ENCODE measurements around the gene PSENEN. TPM values are rescaled to one million over a fixed set of nuclear protein-coding genes. Genes with fewer than 3 reads are reported as not detected.

Gene PSENEN
- total RNA-seq, 1 donor from 2014 or later: 59.7 TPM

DNA sequence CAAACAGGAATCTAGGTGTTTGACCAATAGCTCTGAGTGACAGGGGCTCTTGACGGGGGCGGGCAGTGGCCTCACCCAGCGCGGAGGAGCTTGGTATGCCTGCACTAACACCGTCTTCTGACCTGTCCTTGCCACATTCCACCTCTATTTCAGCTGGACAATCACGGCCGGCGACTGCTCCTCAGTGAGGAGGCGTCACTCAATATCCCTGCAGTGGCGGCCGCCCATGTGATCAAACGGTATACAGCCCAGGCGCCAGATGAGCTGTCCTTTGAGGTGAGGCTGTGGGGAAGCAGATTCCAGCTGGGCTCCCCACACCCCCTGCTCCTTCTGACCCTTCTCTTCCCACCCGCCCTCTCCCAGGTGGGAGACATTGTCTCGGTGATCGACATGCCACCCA is 34.6 kb downstream of the PSENEN start:
- Histone ChIP-seq H3K36me3 (ENCODE audit: control insufficient read depth, insufficient read depth, low read length) (no peaks in the 10 kb centered on the region), H3K27me3 (ENCODE audit: control insufficient read depth, insufficient read depth, low read length) (no peaks in the 10 kb centered on the region), H3K4me3 (ENCODE audit: low read depth, low read length) (no peak overlapping the region)
- TF ChIP-seq, protein P1, sequence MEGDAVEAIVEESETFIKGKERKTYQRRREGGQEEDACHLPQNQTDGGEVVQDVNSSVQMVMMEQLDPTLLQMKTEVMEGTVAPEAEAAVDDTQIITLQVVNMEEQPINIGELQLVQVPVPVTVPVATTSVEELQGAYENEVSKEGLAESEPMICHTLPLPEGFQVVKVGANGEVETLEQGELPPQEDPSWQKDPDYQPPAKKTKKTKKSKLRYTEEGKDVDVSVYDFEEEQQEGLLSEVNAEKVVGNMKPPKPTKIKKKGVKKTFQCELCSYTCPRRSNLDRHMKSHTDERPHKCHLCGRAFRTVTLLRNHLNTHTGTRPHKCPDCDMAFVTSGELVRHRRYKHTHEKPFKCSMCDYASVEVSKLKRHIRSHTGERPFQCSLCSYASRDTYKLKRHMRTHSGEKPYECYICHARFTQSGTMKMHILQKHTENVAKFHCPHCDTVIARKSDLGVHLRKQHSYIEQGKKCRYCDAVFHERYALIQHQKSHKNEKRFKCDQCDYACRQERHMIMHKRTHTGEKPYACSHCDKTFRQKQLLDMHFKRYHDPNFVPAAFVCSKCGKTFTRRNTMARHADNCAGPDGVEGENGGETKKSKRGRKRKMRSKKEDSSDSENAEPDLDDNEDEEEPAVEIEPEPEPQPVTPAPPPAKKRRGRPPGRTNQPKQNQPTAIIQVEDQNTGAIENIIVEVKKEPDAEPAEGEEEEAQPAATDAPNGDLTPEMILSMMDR (IDR thresholded peaks at IDR 0.05; ENCODE audit: insufficient read depth, low read length, poor library complexity, severe bottlenecking): no peak
- DNase-seq (ENCODE audit: low read depth): no peak

DNA sequence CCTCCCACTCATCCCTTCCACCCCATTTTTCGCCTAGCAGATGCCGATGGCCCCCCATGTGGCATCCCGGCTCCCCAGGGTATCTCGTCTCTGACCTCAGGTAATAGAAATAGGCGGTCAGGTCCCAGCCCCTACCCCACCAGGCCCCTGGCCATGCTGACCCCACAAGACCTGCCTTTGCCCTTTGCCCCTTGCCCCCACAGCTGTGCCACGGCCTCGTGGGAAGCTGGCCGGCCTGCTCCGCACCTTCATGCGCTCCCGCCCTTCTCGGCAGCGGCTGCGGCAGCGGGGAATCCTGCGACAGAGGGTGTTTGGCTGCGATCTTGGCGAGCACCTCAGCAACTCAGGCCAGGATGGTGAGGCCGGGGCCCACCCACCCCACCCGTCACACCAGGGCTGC is 35.3 kb downstream of the PSENEN start:
- Histone ChIP-seq H3K27me3 (ENCODE audit: control insufficient read depth, insufficient read depth, low read length) (no peaks in the 10 kb centered on the region), H3K36me3 (ENCODE audit: control insufficient read depth, insufficient read depth, low read length) (no peaks in the 10 kb centered on the region), H3K4me3 (ENCODE audit: low read depth, low read length) (no peak overlapping the region)
- DNase-seq (ENCODE audit: low read depth): no peak
- TF ChIP-seq, protein P1 (IDR thresholded peaks at IDR 0.05; ENCODE audit: insufficient read depth, low read length, poor library complexity, severe bottlenecking): no peak

DNA sequence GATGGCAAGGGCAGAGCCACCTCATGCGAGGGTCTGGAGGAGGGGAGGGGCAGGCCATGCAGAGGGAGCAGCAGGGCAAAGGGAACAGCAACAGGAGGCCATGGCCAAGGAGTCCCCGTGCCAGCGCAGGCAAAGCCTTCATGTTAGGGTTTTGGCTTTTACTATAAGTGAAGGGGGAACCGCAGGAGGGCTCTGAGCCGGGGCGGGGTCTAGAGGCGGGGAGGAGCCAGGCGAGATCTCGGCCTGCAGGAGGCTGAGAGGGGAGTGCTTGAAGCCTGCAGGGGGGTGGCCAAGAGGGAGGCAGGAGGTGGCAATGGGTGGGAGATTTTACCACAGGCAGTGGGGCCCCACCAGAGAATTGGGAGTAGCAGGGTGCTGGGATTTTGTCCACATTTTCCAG is 36.2 kb downstream of the PSENEN start:
- no peaks in the 10 kb centered on the region for H3K27me3 ChIP-seq (ENCODE audit: control insufficient read depth, insufficient read depth, low read length)
- H3K36me3 ChIP-seq (ENCODE audit: control insufficient read depth, insufficient read depth, low read length): no peaks in the 10 kb centered on the region
- H3K4me3 ChIP-seq (ENCODE audit: low read depth, low read length): no peak overlapping the region
- TF ChIP-seq, protein P1 (IDR thresholded peaks at IDR 0.05; ENCODE audit: insufficient read depth, low read length, poor library complexity, severe bottlenecking): no peak
- DNase-seq (ENCODE audit: low read depth): no peak

DNA sequence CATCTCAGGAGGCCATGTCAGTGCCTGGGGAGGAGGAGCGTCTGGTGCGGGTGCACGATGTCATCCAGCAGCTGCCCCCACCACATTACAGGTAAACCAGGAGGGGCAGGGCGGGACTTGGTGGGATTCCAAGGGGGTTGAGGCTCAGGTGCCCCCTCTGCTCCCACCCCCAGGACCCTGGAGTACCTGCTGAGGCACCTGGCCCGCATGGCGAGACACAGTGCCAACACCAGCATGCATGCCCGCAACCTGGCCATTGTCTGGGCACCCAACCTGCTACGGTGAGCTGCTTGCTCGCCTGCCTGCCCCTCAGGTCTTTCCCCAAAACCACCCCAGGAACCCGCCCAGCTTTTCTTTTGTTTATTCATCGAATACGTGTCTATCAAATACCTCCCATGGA is 37.1 kb downstream of the PSENEN start:
- DNase-seq (ENCODE audit: low read depth): no peak
- no peak overlapping the region for H3K4me3 ChIP-seq (ENCODE audit: low read depth, low read length)
- H3K27me3 ChIP-seq (ENCODE audit: control insufficient read depth, insufficient read depth, low read length): no peaks in the 10 kb centered on the region
- H3K36me3 ChIP-seq (ENCODE audit: control insufficient read depth, insufficient read depth, low read length): no peaks in the 10 kb centered on the region
- TF ChIP-seq, protein P1 (IDR thresholded peaks at IDR 0.05; ENCODE audit: insufficient read depth, low read length, poor library complexity, severe bottlenecking): no peak

DNA sequence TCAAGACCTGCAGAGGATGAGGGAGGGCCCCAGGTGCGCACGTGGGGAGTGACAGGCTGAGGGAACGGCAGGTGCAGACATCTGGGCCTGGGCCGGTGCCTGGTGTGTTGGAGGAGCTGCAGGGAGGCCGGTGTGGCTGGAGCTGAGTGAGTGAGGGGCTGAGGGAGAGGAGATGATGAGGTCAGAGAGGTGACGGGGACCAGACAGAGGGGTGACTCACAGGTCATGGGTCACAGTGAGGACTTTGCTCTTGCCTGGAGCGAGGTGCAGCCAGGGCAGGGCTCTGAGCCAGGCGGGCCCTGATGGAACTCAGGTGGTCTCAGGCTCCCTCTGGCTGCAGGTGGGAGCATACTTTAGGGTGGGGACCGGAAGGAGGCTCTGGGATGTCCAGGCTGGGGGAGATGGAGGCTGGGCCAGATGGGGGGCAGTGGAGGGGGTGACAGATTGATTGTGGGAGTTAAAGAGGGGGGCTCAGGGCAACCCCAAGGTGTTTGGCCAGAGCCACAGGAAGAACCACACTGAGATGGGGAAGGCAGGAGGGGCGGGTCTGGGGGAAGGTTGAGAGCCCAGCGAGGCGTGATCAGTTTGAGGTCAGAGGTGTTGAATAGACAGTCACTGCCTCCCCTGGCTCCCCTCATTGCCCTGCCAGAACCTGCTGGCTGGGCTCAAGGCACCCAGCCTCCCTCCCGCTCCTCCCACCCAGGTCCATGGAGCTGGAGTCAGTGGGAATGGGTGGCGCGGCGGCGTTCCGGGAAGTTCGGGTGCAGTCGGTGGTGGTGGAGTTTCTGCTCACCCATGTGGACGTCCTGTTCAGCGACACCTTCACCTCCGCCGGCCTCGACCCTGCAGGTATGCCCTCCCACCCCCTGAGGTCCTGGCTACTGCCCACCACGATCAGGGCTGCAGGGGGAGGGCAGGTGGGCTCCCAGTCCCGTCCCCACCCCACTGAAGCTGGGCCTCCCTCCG is 38.3 kb downstream of the PSENEN start:
- no peaks in the 10 kb centered on the region for H3K27me3 ChIP-seq (ENCODE audit: control insufficient read depth, insufficient read depth, low read length)
- H3K4me3 ChIP-seq (ENCODE audit: low read depth, low read length): no peak overlapping the region
- H3K36me3 ChIP-seq (ENCODE audit: control insufficient read depth, insufficient read depth, low read length): no peaks in the 10 kb centered on the region
- TF ChIP-seq, protein P1 (IDR thresholded peaks at IDR 0.05; ENCODE audit: insufficient read depth, low read length, poor library complexity, severe bottlenecking): no peak
- DNase-seq (ENCODE audit: low read depth): no peak
